GM10248 (cell line): Measurements from ENCODE around the gene SLC38A7.

Experiments used
- CTCF ChIA-PET: fragments of 300-600 bp; sonication (Branson Sonifier 250); formaldehyde crosslinking; extraction: SDS; loops from one replicate; lab custom pipeline; 2021; ENCODE audit warnings: antibody characterized with exemption; lab: Yijun Ruan, JAX
- POLR2A ChIA-PET: fragments of 350-650 bp; sonication (Branson Sonifier 250); formaldehyde crosslinking; extraction: SDS; loops from one replicate; lab custom pipeline; 2020; ENCODE audit warnings: antibody characterized with exemption; lab: Yijun Ruan, JAX
- DNase-seq: peaks from one replicate; pipeline ENCODE4 v3.0.0; 2012; ENCODE audit errors: extremely low spot score
- CTCF ChIP-seq: IDR thresholded peaks from 2 replicates; pipeline ENCODE4 v1.5.1; 2012; ENCODE audit warnings: mild to moderate bottlenecking, low read depth; ENCODE audit errors: extremely low read depth, missing control alignments, control extremely low read depth

SLC38A7 gene

GRCh38 chr16:58727796-58728568 lies 43.4 kb upstream of the SLC38A7 start:
- ChIA-PET CTCF (no interaction called here), POLR2A (no interaction called here)
- no peak for TF ChIP-seq CTCF
- DNase-seq: no peak

DNA sequence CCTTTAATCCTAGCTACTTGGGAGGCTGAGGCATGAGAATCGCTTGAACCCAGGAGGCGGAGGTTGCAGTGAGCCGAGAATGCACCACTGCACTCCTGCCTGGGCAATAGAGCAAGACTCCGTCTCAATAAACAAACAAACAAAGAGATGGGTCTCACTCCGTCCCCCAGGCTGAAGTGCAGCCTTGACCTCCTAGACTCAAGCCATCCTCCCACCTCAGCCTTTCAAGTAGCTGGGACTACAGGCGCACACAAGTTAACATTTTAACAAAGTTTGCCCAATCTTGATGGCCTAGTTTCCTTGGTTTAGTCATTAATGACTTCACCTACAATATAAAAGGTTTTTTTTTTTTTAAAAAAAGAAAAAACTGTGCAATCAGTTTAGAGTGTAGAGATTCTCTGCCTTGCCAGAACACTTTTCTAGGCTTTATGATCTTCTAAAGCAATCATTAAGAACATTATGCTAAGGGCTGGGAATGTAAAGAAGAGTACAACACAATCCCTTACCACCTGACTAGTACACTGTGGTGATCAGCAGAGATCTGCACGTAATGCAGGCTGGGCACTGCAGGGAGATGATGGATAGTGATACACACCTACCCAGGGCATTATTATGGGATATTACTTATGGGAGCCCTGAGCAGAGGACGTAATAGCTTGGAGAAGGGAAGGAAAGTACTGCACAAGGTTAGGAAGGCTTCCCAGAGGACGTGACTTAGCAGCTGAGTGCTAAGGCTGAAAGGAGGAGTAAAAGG lies 42.6 kb upstream of the SLC38A7 start:
- CTCF ChIA-PET: no interaction called here
- no peak for TF ChIP-seq CTCF
- no peak for DNase-seq
- POLR2A ChIA-PET: no interaction called here

DNA sequence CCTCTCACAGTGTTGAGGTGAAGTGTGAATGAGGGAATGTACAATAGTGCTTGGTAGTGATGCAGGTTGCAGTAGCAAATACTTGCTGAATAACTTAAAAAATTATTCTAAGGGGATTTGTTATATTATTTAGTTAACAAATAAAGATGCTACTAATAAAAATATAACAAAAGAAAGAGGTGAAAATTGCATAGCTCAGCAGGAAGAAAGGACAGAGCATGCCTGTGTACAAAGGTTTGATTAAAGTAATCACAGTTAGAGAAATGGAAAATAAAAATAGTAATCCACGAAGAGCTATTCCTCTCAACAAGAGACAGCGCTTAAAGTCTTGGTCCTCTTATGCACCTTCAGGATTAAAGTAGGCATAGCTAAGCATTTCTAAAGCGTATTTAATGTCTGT lies 38.5 kb upstream of the SLC38A7 start:
- no peak for TF ChIP-seq CTCF
- POLR2A ChIA-PET: no interaction called here
- CTCF ChIA-PET: interaction anchor here (1.0 to 1.6 kb wide), 2 partner anchors 209 to 236 kb away, joined by 3 read pairs; no protein-coding TSS in a partner anchor
- DNase-seq: no peak

- no peak for TF ChIP-seq CTCF
- DNase-seq: no peak
- CTCF ChIA-PET: interaction anchor here (1.8 kb wide), 1 partner anchor 38 kb away, joined by 5 read pairs; no protein-coding TSS in a partner anchor
- POLR2A ChIA-PET: no interaction called here
These were observed 33.4 kb upstream of the SLC38A7 start for GRCh38 chr16:58717994-58718393.

DNA sequence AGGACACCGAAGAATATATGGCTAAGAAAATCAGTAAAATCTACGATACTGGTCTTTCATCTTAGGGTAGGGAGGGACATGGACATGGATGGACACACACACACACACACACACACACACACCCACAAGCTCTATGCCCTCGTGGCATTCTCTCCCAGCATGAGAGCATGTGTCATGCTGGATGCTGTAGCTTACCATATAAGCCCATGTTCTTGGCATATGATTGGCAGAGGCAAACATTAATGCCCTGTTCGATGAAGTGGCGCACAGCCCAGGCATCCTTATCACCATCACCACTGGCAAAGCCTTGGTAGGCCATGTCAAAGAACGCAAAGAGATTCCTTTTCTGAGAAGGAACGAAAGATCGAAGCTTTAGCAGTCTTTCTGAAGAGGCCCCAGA lies 31.9 kb upstream of the SLC38A7 start:
- no peak for DNase-seq
- no peak for TF ChIP-seq CTCF
- ChIA-PET POLR2A (no interaction called here), CTCF (no interaction called here)

GRCh38 chr16:58713742-58714141 lies 29.2 kb upstream of the SLC38A7 start:
- TF ChIP-seq CTCF: no peak
- ChIA-PET CTCF (interaction anchor here (1.0 to 2.2 kb wide), 3 partner anchors 10 to 43 kb away, joined by 3 to 5 read pairs (median 5); no protein-coding TSS in a partner anchor), POLR2A (interaction anchor here (0.7 kb wide), 1 partner anchor 1266 kb away, joined by 3 read pairs; the partner anchor contains the start of gene COQ9)
- no peak for DNase-seq
